ENCODE measurements around the gene FGF5.

DNA sequence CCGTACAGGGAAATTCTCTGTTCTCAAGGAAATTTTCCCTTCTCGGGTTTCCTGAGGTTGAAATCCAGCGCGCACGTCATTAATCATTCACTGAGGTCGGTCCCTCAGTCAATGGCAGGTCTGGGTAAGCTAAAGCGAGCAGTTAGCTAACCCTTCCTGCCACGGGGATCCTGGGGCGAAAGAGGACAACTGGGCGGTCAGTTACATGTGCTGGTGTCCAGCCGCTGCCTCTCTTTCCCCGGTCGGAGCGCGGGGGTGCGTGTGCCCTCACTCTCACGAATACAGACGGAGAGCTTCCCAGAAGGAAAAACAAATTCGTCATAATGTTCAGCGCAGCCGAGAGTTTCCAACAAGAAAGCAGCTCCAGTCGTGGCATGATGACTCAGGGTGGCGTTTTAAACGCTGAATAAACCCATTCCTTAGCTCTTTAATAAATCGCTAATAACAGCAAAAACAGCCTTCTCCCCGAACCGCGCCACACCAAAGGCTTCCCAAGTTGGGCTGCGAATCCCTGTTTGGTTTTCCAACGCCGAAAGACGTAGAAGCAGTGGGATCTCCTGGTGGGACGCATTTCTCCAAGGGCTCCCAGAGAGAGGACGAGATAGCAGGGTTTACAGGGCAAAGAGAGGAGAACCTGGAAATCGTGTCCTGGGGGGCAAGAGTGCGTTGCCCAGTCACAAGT is 752 bp upstream of the FGF5 start:
- no peak for TF ChIP-seq CTCF (tag by site-specific recombination; IDR thresholded peaks at IDR 0.05)
- TF ChIP-seq ZNF302 (tag by site-specific recombination; IDR thresholded peaks at IDR 0.05; ENCODE audit: low read depth) = no peak
- TF ChIP-seq ZFP37 (tag by site-specific recombination; IDR thresholded peaks at IDR 0.05) = no peak
- TF ChIP-seq FEZF1 (tag by site-specific recombination; IDR thresholded peaks at IDR 0.05) = no peak
